Astrocyte of the cerebellum (primary cell): ENCODE results near the gene NSD2.

ENCODE experiments used
- DNase-seq: peaks from one replicate; pipeline ENCODE4 v3.0.0-alpha.2; 2011; ENCODE audit warnings: low read depth
- H3K4me3 ChIP-seq: 2 replicates; pipeline ENCODE4 v1.5.1; 2011; ENCODE audit warnings: mild to moderate bottlenecking, low read depth, low read length, moderate library complexity
- in situ Hi-C: cut with HindIII; loops from 2 replicates; pipeline ENCODE4 v1.10.0; 2017; ENCODE audit warnings: low sequenced_read_pairs
- TF ChIP-seq, protein P1 (sequence below): IDR thresholded peaks from 2 replicates; pipeline ENCODE4 v1.5.1; 2012; ENCODE audit warnings: low read length, low read depth, moderate library complexity, mild to moderate bottlenecking; ENCODE audit errors: missing control alignments

The NSD2 gene

GRCh38 chr4:1870578-1871443 is at the start of gene NSD2:
NSD2 (plus strand) TSS chr4:1871393; CDS start chr4:1900655, 29,262 bp downstream.
- in situ Hi-C loops: no loop called here
- peak; percentile 64 for DNase-seq
- H3K4me3 ChIP-seq: peak within 1 kb of the TSS; percentile 74
- TF ChIP-seq, protein P1, sequence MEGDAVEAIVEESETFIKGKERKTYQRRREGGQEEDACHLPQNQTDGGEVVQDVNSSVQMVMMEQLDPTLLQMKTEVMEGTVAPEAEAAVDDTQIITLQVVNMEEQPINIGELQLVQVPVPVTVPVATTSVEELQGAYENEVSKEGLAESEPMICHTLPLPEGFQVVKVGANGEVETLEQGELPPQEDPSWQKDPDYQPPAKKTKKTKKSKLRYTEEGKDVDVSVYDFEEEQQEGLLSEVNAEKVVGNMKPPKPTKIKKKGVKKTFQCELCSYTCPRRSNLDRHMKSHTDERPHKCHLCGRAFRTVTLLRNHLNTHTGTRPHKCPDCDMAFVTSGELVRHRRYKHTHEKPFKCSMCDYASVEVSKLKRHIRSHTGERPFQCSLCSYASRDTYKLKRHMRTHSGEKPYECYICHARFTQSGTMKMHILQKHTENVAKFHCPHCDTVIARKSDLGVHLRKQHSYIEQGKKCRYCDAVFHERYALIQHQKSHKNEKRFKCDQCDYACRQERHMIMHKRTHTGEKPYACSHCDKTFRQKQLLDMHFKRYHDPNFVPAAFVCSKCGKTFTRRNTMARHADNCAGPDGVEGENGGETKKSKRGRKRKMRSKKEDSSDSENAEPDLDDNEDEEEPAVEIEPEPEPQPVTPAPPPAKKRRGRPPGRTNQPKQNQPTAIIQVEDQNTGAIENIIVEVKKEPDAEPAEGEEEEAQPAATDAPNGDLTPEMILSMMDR: no peak

GRCh38 chr4:1821679-1822567 is 49.3 kb upstream of the NSD2 start:
- in situ Hi-C loops: no loop called here
- H3K4me3 ChIP-seq: no peak overlapping the region
- TF ChIP-seq, protein P1: no peak
- no peak for DNase-seq

GRCh38 chr4:1822568-1823544 is 48.3 kb upstream of the NSD2 start:
- H3K4me3 ChIP-seq: no peak overlapping the region
- TF ChIP-seq, protein P1: no peak
- in situ Hi-C loops: no loop called here
- no peak for DNase-seq

DNA sequence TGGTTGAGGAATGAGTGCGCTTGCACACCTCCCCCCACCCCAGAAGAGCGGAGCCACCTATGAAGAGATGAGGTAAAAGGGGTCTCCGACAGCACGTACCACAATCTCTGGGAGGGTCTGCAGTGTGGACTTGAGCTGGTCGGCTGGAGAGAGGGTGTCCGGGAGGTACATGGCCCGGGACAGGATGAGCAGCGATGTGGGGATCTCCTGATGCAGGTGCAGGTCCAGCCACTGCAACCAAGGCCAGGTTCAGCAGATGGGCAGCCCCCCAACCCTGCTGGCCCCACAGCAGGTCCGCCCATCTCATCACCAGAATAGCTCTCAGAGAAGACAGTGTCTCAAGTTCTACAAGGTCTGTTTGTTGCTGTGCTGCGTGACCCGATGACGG is 47.7 kb upstream of the NSD2 start:
- no peak overlapping the region for H3K4me3 ChIP-seq
- TF ChIP-seq, protein P1: no peak

GRCh38 chr4:1824746-1825145 is 46.4 kb upstream of the NSD2 start:
- DNase-seq: no peak
- in situ Hi-C loops: no loop called here
- no peak overlapping the region for H3K4me3 ChIP-seq
- TF ChIP-seq, protein P1: no peak

More for the DNA sequence above, 47.7 kb upstream of the NSD2 start:
- in situ Hi-C loops: no loop called here
- DNase-seq: no peak
